ENCODE results near the gene KCND3. TPM values are rescaled to one million over a fixed set of nuclear protein-coding genes. Genes with fewer than 3 reads are reported as not detected.

The KCND3 gene
- total RNA-seq, 1 donor from 2014 or later: 0.31 TPM

GRCh38 chr1:111878649-111879048 is 110.8 kb downstream of the KCND3 start:
- Mint-ChIP-seq H3K9me3 (no peaks in the 10 kb centered on the region), H3K27me3 (ENCODE audit: low read depth) (peaks cover 59% of the 10 kb centered on the region), H3K4me1 (no peaks in the 10 kb centered on the region), H3K4me3 (no peak overlapping the region), H3K36me3 (no peaks in the 10 kb centered on the region), H3K27ac (no peak overlapping the region)
- TF ChIP-seq CTCF (IDR thresholded peaks at IDR 0.05; ENCODE audit: unreplicated experiment): no peak
- no peak for DNase-seq (ENCODE audit: low spot score in 2 of 2, unreplicated experiment in 2 of 2)

DNA sequence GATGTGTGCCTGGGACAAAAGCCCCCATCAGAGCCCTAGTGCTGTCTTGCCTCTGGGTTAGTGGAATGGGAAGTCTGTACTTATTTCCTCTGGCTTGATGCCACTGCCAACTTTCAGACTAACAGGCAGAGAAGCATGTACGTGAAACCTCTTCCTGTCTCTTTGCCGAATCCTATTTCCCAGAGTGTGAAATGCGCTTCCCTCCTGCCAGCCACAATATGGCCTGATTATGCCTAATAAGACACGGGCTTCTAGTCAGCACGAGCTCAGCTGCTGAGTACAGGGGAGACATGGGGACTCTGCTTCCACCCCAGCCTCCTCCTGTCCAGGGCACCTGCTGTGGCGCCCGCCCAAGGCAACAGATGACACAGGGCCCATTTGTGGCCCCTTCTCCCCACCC is 111.4 kb downstream of the KCND3 start:
- Mint-ChIP-seq H3K27ac (no peak overlapping the region), H3K4me1 (no peaks in the 10 kb centered on the region), H3K4me3 (no peak overlapping the region), H3K36me3 (no peaks in the 10 kb centered on the region), H3K27me3 (ENCODE audit: low read depth) (peaks cover 59% of the 10 kb centered on the region), H3K9me3 (no peaks in the 10 kb centered on the region)
- DNase-seq (ENCODE audit: low spot score in 2 of 2, unreplicated experiment in 2 of 2): no peak
- no peak for TF ChIP-seq CTCF (IDR thresholded peaks at IDR 0.05; ENCODE audit: unreplicated experiment)

GRCh38 chr1:111876631-111877030 is 112.8 kb downstream of the KCND3 start:
- TF ChIP-seq CTCF (IDR thresholded peaks at IDR 0.05; ENCODE audit: unreplicated experiment): no peak
- Mint-ChIP-seq H3K27me3 (ENCODE audit: low read depth) (peaks cover 50% of the 10 kb centered on the region), H3K9me3 (no peaks in the 10 kb centered on the region), H3K4me3 (no peak overlapping the region), H3K36me3 (no peaks in the 10 kb centered on the region), H3K27ac (no peak overlapping the region), H3K4me1 (no peaks in the 10 kb centered on the region)
- DNase-seq (ENCODE audit: low spot score in 2 of 2, unreplicated experiment in 2 of 2): no peak

GRCh38 chr1:111875640-111876039 is 113.8 kb downstream of the KCND3 start:
- Mint-ChIP-seq H3K27me3 (ENCODE audit: low read depth) (peaks cover 43% of the 10 kb centered on the region), H3K9me3 (no peaks in the 10 kb centered on the region), H3K4me3 (no peak overlapping the region), H3K36me3 (no peaks in the 10 kb centered on the region), H3K27ac (no peak overlapping the region), H3K4me1 (no peaks in the 10 kb centered on the region)
- no peak for TF ChIP-seq CTCF (IDR thresholded peaks at IDR 0.05; ENCODE audit: unreplicated experiment)
- no peak for DNase-seq (ENCODE audit: low spot score in 2 of 2, unreplicated experiment in 2 of 2)

- H3K27ac Mint-ChIP-seq: no peak overlapping the region
- DNase-seq (ENCODE audit: low spot score in 2 of 2, unreplicated experiment in 2 of 2): no peak
- H3K4me1 Mint-ChIP-seq: no peaks in the 10 kb centered on the region
- H3K4me3 Mint-ChIP-seq: no peak overlapping the region
- no peaks in the 10 kb centered on the region for H3K9me3 Mint-ChIP-seq
- H3K36me3 Mint-ChIP-seq: no peaks in the 10 kb centered on the region
- TF ChIP-seq CTCF (IDR thresholded peaks at IDR 0.05; ENCODE audit: unreplicated experiment): no peak
- H3K27me3 Mint-ChIP-seq (ENCODE audit: low read depth): peaks cover 35% of the 10 kb centered on the region
These were observed 115.9 kb downstream of the KCND3 start for GRCh38 chr1:111873460-111874030.

DNA sequence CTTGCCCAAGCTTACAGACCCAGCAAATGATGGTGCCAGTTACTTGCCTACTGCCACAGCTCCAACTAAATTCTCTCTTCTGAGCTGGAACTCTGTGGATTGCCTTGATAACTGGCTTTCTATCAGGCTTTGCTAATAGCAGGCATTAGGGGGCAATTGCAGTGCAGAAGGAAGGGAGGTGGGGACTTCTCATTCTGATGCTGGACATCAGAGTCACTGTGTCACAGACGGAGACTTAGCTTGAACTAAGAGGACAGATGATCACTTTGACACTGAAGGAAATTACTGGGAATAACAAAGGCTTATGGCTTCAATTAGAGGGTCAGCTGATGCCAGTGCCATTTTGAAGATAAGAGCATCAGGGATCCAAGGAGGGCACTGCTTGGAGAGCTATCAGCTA is 119.3 kb downstream of the KCND3 start:
- Mint-ChIP-seq H3K4me3 (no peak overlapping the region), H3K27me3 (ENCODE audit: low read depth) (peaks cover 23% of the 10 kb centered on the region), H3K27ac (no peak overlapping the region), H3K9me3 (no peaks in the 10 kb centered on the region), H3K36me3 (no peaks in the 10 kb centered on the region), H3K4me1 (no peaks in the 10 kb centered on the region)
- no peak for TF ChIP-seq CTCF (IDR thresholded peaks at IDR 0.05; ENCODE audit: unreplicated experiment)
- no peak for DNase-seq (ENCODE audit: low spot score in 2 of 2, unreplicated experiment in 2 of 2)
